Gastrocnemius medialis (tissue), 4 donors: ENCODE results near the gene NDUFAF8.

Experiments
- POLR2A ChIP-seq, 2 donors: fragments of 450-650 bp; IDR thresholded peaks; one replicate each; pipeline ENCODE4 v1.6.1; 2017; ENCODE audit warnings: antibody characterized with exemption in 2 of 2, mild to moderate bottlenecking in 2 of 2, moderate library complexity in 2 of 2
- TF ChIP-seq, protein P1 (sequence below), 5 experiments: fragments of 450-650 bp in 3 of 5; fragments of 200-600 bp in 2 of 5; sonication (generic) in 2 of 5; IDR thresholded peaks in 4 of 5; conservative IDR thresholded peaks in 1 of 5; 1 replicate in 4 of 5; 2 replicates in 1 of 5; pipeline ENCODE4 v1.5.1; 2016 to 2019; ENCODE audit warnings: antibody characterized with exemption in 5 of 5, mild to moderate bottlenecking in 3 of 5, moderate library complexity in 3 of 5

DNA sequence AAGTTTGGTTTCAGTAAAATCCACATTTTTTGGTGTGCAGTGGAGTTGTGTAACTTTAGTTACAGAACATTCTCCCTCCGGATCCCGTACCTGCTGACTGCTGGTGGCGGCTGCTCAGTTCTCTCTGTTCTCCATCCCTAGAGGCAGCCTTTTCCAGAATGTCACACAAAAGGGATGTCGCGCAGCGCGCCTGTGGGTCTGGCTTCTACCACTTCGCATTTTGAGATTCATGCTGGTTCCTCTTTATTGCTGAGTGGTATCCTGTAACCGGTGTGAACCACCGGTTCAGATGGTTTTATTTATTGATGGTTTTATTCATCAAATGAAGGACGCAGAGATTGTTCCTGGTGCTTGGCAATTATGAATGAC, 15.4 kb upstream of the NDUFAF8 start:
- TF ChIP-seq, protein P1, sequence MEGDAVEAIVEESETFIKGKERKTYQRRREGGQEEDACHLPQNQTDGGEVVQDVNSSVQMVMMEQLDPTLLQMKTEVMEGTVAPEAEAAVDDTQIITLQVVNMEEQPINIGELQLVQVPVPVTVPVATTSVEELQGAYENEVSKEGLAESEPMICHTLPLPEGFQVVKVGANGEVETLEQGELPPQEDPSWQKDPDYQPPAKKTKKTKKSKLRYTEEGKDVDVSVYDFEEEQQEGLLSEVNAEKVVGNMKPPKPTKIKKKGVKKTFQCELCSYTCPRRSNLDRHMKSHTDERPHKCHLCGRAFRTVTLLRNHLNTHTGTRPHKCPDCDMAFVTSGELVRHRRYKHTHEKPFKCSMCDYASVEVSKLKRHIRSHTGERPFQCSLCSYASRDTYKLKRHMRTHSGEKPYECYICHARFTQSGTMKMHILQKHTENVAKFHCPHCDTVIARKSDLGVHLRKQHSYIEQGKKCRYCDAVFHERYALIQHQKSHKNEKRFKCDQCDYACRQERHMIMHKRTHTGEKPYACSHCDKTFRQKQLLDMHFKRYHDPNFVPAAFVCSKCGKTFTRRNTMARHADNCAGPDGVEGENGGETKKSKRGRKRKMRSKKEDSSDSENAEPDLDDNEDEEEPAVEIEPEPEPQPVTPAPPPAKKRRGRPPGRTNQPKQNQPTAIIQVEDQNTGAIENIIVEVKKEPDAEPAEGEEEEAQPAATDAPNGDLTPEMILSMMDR (IDR thresholded peaks at IDR 0.05 in 4 of 5, conservative IDR thresholded peaks at IDR 0.05 in 1 of 5) = no peak
- TF ChIP-seq POLR2A (IDR thresholded peaks at IDR 0.05) = no peak
